HepG2 (cell line): ENCODE data around the gene SHE. TPM values are rescaled to one million over a fixed set of nuclear protein-coding genes. Genes with fewer than 3 reads are reported as not detected.
A peak's percentile ranks its signal among the peaks of the same experiment; 100 is the strongest.

Source experiments
- CC2D1A ChIP-seq: sonication (generic); formaldehyde crosslinking; IDR thresholded peaks from 2 replicates; pipeline ENCODE4 v1.8.1; 2023; ENCODE audit warnings: mild to moderate bottlenecking, missing genetic modification reagents
- HCFC1 ChIP-seq: fragments of 150-350 bp; IDR thresholded peaks from 2 replicates; pipeline ENCODE4 v1.6.1; 2014; ENCODE audit warnings: low read depth, low read length
- HOMEZ ChIP-seq: IDR thresholded peaks from 2 replicates; pipeline ENCODE4 v1.6.1; 2016; ENCODE audit warnings: low read depth
- KLF13 ChIP-seq: sonication (generic); formaldehyde crosslinking; IDR thresholded peaks from 2 replicates; pipeline ENCODE4 v1.4.0; 2020; ENCODE audit warnings: mild to moderate bottlenecking, missing genetic modification reagents
- MEIS2 ChIP-seq: sonication (generic); formaldehyde crosslinking; IDR thresholded peaks from 2 replicates; pipeline ENCODE4 v1.9.0; 2021; ENCODE audit warnings: mild to moderate bottlenecking, missing genetic modification reagents
- NCOA1 ChIP-seq: sonication (generic); formaldehyde crosslinking; IDR thresholded peaks from 2 replicates; pipeline ENCODE4 v1.9.0; 2021; ENCODE audit warnings: missing genetic modification reagents
- POGK ChIP-seq: sonication (generic); formaldehyde crosslinking; conservative IDR thresholded peaks from 2 replicates; pipeline ENCODE4 v1.8.0; 2022; ENCODE audit warnings: mild to moderate bottlenecking, moderate library complexity, missing genetic modification reagents
- SOX6 ChIP-seq, 2 experiments: fragments of 450-650 bp in 1 of 2; sonication (generic) in 1 of 2; formaldehyde crosslinking in 1 of 2; IDR thresholded peaks; 2 replicates each; pipeline versions ENCODE4 v1.4.0 to v1.6.1; 2017 to 2020; ENCODE audit warnings: antibody characterized with exemption in 1 of 2, mild to moderate bottlenecking in 1 of 2, missing genetic modification reagents in 1 of 2
- SSRP1 ChIP-seq: IDR thresholded peaks from 2 replicates; pipeline ENCODE4 v1.6.1; 2016; ENCODE audit warnings: control low read depth
- TCF7 ChIP-seq: sonication (generic); IDR thresholded peaks from 2 replicates; pipeline ENCODE4 v1.6.1; 2016; ENCODE audit warnings: antibody characterized with exemption, low read depth
- TIGD3 ChIP-seq: sonication (generic); formaldehyde crosslinking; IDR thresholded peaks from 2 replicates; pipeline ENCODE4 v1.5.1; 2020; ENCODE audit warnings: mild to moderate bottlenecking, missing genetic modification reagents, borderline replicate concordance
- TRIM24 ChIP-seq: sonication (generic); formaldehyde crosslinking; IDR thresholded peaks from 2 replicates; pipeline ENCODE4 v1.8.0; 2022; ENCODE audit warnings: mild to moderate bottlenecking, missing genetic modification reagents
- ZBTB25 ChIP-seq: IDR thresholded peaks from 2 replicates; pipeline ENCODE4 v1.6.1; 2018; ENCODE audit warnings: missing genetic modification reagents
- ZNF292 ChIP-seq: sonication (generic); formaldehyde crosslinking; IDR thresholded peaks from 2 replicates; pipeline ENCODE4 v1.8.1; 2022; ENCODE audit warnings: mild to moderate bottlenecking, low read depth, missing genetic modification reagents, borderline replicate concordance
- ZNF326 ChIP-seq: sonication (generic); formaldehyde crosslinking; IDR thresholded peaks from 2 replicates; pipeline ENCODE4 v1.4.0; 2020; ENCODE audit warnings: missing genetic modification reagents, borderline replicate concordance
- ZNF383 ChIP-seq: sonication (generic); formaldehyde crosslinking; IDR thresholded peaks from 2 replicates; pipeline ENCODE4 v1.4.0; 2020; ENCODE audit warnings: missing genetic modification reagents, mild to moderate bottlenecking, borderline replicate concordance
- ZNF414 ChIP-seq: sonication (generic); formaldehyde crosslinking; IDR thresholded peaks from 2 replicates; pipeline ENCODE4 v1.5.0; 2020; ENCODE audit warnings: missing genetic modification reagents
- ZNF510 ChIP-seq: sonication (generic); formaldehyde crosslinking; IDR thresholded peaks from 2 replicates; pipeline ENCODE4 v1.4.0; 2020; ENCODE audit warnings: low read depth, mild to moderate bottlenecking, missing genetic modification reagents
- ZNF710 ChIP-seq: sonication (generic); formaldehyde crosslinking; IDR thresholded peaks from 2 replicates; pipeline ENCODE4 v1.5.0; 2020; ENCODE audit warnings: mild to moderate bottlenecking, missing genetic modification reagents, borderline replicate concordance
- ZNF768 ChIP-seq: sonication (generic); formaldehyde crosslinking; IDR thresholded peaks from 2 replicates; pipeline ENCODE4 v1.4.0; 2020; ENCODE audit warnings: missing genetic modification reagents
- ZZZ3 ChIP-seq: sonication (generic); formaldehyde crosslinking; IDR thresholded peaks from 2 replicates; pipeline ENCODE4 v1.4.0; 2020; ENCODE audit warnings: missing genetic modification reagents, mild to moderate bottlenecking, borderline replicate concordance
- polyA plus RNA-seq, 8 experiments: library from polyadenylated mRNA; depleted of rRNA in 3 of 8; stranded (reverse) in 7 of 8; unstranded in 1 of 8; fragments of >200 nt; fragmentation: Illumina TruSeq in 4 of 8; extraction: Trizol in 4 of 8; gene quantifications; 2 replicates each; pipeline versions ENCODE4 v1.2.1 to v1.2.3, GENCODE V29; 2011 to 2016; ENCODE audit warnings: low read depth in 4 of 8, missing spikeins in 1 of 8, mixed read lengths in 1 of 8; ENCODE audit not compliant: insufficient read depth in 1 of 8
- total RNA-seq, 5 experiments: library from RNA; depleted of rRNA; stranded (reverse); fragments of >200 nt; fragmentation: Illumina TruSeq; extraction: Trizol; gene quantifications; 2 replicates each; pipeline ENCODE4 v1.2.3, GENCODE V29; 2016; ENCODE audit warnings: low read depth in 1 of 5

Gene SHE
- total and polyA plus RNA-seq, 2 of the 13 experiments (the other 11 are each of a cell fraction or from before 2014, with no cell fraction given): not detected

- TF ChIP-seq ZNF414 (CRISPR knock-in tag): no peak
- TF ChIP-seq SOX6 (IDR thresholded peaks at IDR 0.05): no peak
- 0 out of 2 replicates have a peak, but pooled peaks have one; percentile 19 for TF ChIP-seq SOX6 (CRISPR knock-in tag; IDR thresholded peaks at IDR 0.05)
- TF ChIP-seq TRIM24: no peak
- no peak for TF ChIP-seq ZNF710 (CRISPR knock-in tag)
- TF ChIP-seq ZBTB25 (CRISPR knock-in tag): no peak
- TF ChIP-seq TCF7: no peak
- no peak for TF ChIP-seq ZNF510 (CRISPR knock-in tag)
- no peak for TF ChIP-seq ZNF383
- no peak for TF ChIP-seq SSRP1 (CRISPR knock-in tag)
- TF ChIP-seq ZZZ3 (CRISPR knock-in tag): no peak
- no peak for TF ChIP-seq NCOA1
- no peak for TF ChIP-seq ZNF292 (CRISPR knock-in tag)
- TF ChIP-seq MEIS2 (CRISPR knock-in tag): no peak; the same call in 1 of the 2 replicates
- TF ChIP-seq KLF13 (CRISPR knock-in tag): no peak
- no peak for TF ChIP-seq ZNF326
- TF ChIP-seq POGK: no peak; the same call in 1 of the 2 replicates
- TF ChIP-seq HCFC1: no peak
- no peak for TF ChIP-seq ZNF768
- TF ChIP-seq HOMEZ (CRISPR knock-in tag): 0 out of 2 replicates have a peak, but pooled peaks have one; percentile 23
- TF ChIP-seq CC2D1A: no peak
- TF ChIP-seq TIGD3 (CRISPR knock-in tag): no peak
Observed at GRCh38 chr1:154469844-154470560, 32.2 kb downstream of the SHE start (continued).
